Right cardiac atrium (tissue), 5 donors: ENCODE measurements around the gene TGFBR1. TPM values are rescaled to one million over a fixed set of nuclear protein-coding genes. Genes with fewer than 3 reads are reported as not detected.

ENCODE experiments used
- ATAC-seq, 2 donors: fragments of 200-7000 bp; cut with Tn5 transposase; one replicate each; pipeline versions ENCODE4 v1.8.0 to v1.9.1; 2020; ENCODE audit warnings: moderate library complexity in 2 of 2, mild to moderate bottlenecking in 1 of 2
- DNase-seq, 3 donors: peaks; one replicate each; pipeline ENCODE4 v3.0.0-alpha.2; 2020
- H3K27ac ChIP-seq: one replicate; pipeline ENCODE4 v1.5.1; 2013; ENCODE audit warnings: mild to moderate bottlenecking, low read length, control low read depth, moderate library complexity
- H3K27me3 ChIP-seq: one replicate; pipeline ENCODE4 v1.6.1; 2013; ENCODE audit not compliant: control insufficient read depth, insufficient read depth
- H3K4me1 ChIP-seq: one replicate; pipeline ENCODE4 v1.6.1; 2013; ENCODE audit warnings: low read length; ENCODE audit not compliant: control insufficient read depth, insufficient read depth
- H3K4me3 ChIP-seq: one replicate; pipeline ENCODE4 v1.5.1; 2013; ENCODE audit warnings: low read length, control low read depth
- H3K9me3 ChIP-seq: one replicate; pipeline ENCODE4 v1.6.1; 2013; ENCODE audit warnings: low read length; ENCODE audit not compliant: control insufficient read depth
- WGBS: extraction: QIAGEN DNeasy Blood & Tissue Kit; methylation state at CpG from one replicate; pipeline ENCODE4 v1.1.7; 2013; 5-methylcytosine and 5-hydroxymethylcytosine counted together
- intact Hi-C, 4 donors: fragments of 100-400 bp; cut with DNase I; formaldehyde crosslinking; loops; one replicate each; pipeline versions ENCODE4 v1.11.0 to v1.14.0; 2022 to 2023
- polyA plus RNA-seq: library from polyadenylated mRNA; stranded (reverse); fragments of 200-250 nt; gene quantifications from one replicate; pipeline ENCODE4 v1.2.3, GENCODE V29; 2013
- total RNA-seq, 4 donors: library from RNA; stranded (reverse); fragmentation: NEBNext Ultra II Directional; extraction: Animal tissue kit (Norgen Biotek cat#: 25700); gene quantifications; one replicate each; pipeline ENCODE4 v1.2.1, GENCODE V29; 2021
- donor health status: healthy with polysubstance abuse.
- donor health status: DM: no; HTN: yes; CAD: no.
- donor health status: DM: no; HTN: no; CAD: no.
- donor health status: DM: no; HTN: yes; CAD: no; lungs with severe emphysema.
- donor health status: DM: yes; HTN: yes; CAD: no.

TGFBR1 gene
- total and polyA plus RNA-seq, 5 donors, result 4.3 to 25.8 (median 14.5) TPM

DNA sequence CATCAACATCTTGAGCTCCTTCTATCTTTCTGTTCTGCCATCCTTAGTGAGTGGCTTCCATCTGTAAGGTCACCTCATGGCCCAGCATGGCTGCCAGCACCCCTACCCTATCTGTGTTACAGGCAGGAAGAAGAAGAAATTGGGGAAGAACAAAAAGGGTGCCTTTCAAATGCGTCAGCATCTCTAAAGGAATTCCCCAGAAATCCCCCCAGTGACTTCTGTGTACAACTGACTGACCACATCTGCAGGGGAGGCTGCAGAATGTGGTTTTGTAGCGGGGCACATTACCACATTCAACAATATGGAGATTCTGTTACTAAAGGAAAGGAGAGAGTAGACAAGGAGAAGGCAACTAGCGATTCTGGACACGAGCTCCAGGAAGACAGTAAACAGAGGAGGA is 76.7 kb downstream of the TGFBR1 start:
- Histone ChIP-seq H3K4me3 (no peak overlapping the region), H3K9me3 (no peaks in the 10 kb centered on the region), H3K27me3 (no peaks in the 10 kb centered on the region), H3K27ac (no peak overlapping the region), H3K4me1 (no peaks in the 10 kb centered on the region)
- 81% methylated on average over 4 of the region's 4 CpGs for WGBS
- no peak for ATAC-seq
- intact Hi-C loops, result loop anchor here in 1 of 4 donors (10.0 kb wide), 1 partner anchor 633 kb away; no protein-coding TSS in a partner anchor
- DNase-seq, result no peak

GRCh38 chr9:99182356-99182755 is 77.4 kb downstream of the TGFBR1 start:
- Histone ChIP-seq H3K4me1 (no peaks in the 10 kb centered on the region), H3K4me3 (no peak overlapping the region), H3K27me3 (no peaks in the 10 kb centered on the region), H3K27ac (no peak overlapping the region), H3K9me3 (no peaks in the 10 kb centered on the region)
- DNase-seq, result no peak
- no peak for ATAC-seq
- intact Hi-C loops, result loop anchor here in 1 of 4 donors (10.0 kb wide), 1 partner anchor 632 kb away; no protein-coding TSS in a partner anchor
- 91% methylated on average over 3 of the region's 3 CpGs for WGBS

- no peak for DNase-seq
- Histone ChIP-seq H3K9me3 (no peaks in the 10 kb centered on the region), H3K27me3 (no peaks in the 10 kb centered on the region), H3K4me1 (no peaks in the 10 kb centered on the region), H3K4me3 (no peak overlapping the region), H3K27ac (no peak overlapping the region)
- ATAC-seq, result no peak
- 85% methylated on average over 3 of the region's 3 CpGs for WGBS
- intact Hi-C loops, result loop anchor here in 1 of 4 donors (10.0 kb wide), 1 partner anchor 631 kb away; no protein-coding TSS in a partner anchor
These were observed 78.7 kb downstream of the TGFBR1 start for GRCh38 chr9:99183616-99184015.

GRCh38 chr9:99184110-99184474 is 79.2 kb downstream of the TGFBR1 start:
- WGBS, result 45% methylated on average over 10 of the region's 10 CpGs
- peak; percentile 68 to 84 (median 69) for DNase-seq

DNA sequence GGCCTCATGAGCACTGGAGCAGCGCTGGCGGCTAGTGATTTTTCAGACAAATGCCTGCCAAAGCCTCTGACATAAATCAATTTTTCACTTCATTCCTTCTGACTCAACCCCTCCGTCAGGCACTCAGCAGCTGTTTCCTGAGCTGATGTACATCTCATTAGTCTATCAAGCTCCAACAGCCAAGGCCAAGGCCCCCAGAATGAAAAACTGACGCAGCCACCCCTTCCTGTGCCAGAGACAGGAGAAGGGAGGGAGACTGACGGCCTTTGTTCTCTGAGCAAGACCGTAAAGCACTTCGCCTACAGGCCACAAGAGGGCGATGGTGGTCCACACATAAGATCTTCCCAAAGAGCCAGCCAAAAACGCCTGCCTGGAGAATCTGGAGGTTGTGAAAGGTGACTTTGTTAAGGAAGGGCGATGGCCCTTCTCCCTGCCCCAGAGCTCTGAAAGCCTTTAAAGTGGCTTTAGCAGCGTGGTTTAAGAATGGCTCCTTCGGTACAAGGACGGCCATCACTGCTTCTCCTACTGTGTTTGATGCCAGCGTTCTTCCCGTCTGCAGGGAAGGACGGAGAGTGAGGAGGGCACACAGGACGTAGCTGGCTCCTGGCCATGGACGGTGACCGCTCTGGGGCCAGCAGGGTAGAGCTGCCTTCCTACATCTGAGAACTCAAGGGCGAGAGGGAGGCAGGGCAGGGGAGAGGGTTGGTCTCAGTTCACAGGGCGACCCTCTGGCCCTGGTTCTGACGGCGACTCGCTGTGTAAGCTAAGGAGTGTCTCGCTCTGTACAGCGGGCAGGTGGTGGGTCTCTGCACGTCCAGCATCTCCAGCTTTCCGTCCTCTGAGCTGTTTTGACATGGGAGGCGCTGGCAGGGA is 79.8 kb downstream of the TGFBR1 start:
- peak; percentile 90 to 96 (median 92) for DNase-seq
- no peaks in the 10 kb centered on the region for H3K9me3 ChIP-seq
- intact Hi-C loops, result loop anchor here in 1 of 4 donors (10.0 kb wide), 1 partner anchor 630 kb away; no protein-coding TSS in a partner anchor
- H3K4me3 ChIP-seq, result no peak overlapping the region
- H3K4me1 ChIP-seq, result no peaks in the 10 kb centered on the region
- no peaks in the 10 kb centered on the region for H3K27me3 ChIP-seq
- no peak overlapping the region for H3K27ac ChIP-seq
- WGBS, result 27% methylated on average over 29 of the region's 29 CpGs
- ATAC-seq, result peak; percentile 90 to 91

More at GRCh38 chr9:99184110-99184474, 79.2 kb downstream of the TGFBR1 start:
- H3K4me3 ChIP-seq, result no peak overlapping the region
- peak; percentile 52 to 57 for ATAC-seq
- H3K9me3 ChIP-seq, result no peaks in the 10 kb centered on the region
- H3K4me1 ChIP-seq, result no peaks in the 10 kb centered on the region
- intact Hi-C loops, result loop anchor here in 1 of 4 donors (10.0 kb wide), 1 partner anchor 631 kb away; no protein-coding TSS in a partner anchor
- H3K27me3 ChIP-seq, result no peaks in the 10 kb centered on the region
- no peak overlapping the region for H3K27ac ChIP-seq

GRCh38 chr9:99185348-99185632 is 80.4 kb downstream of the TGFBR1 start:
- H3K27ac ChIP-seq, result no peak overlapping the region
- no peak overlapping the region for H3K4me3 ChIP-seq
- DNase-seq (no peak), ATAC-seq (no peak)
- intact Hi-C loops, result loop anchor here in 1 of 4 donors (10.0 kb wide), 1 partner anchor 630 kb away; no protein-coding TSS in a partner anchor
- H3K9me3 ChIP-seq, result no peaks in the 10 kb centered on the region
- WGBS, result 90% methylated on average over 5 of the region's 5 CpGs
- no peaks in the 10 kb centered on the region for H3K4me1 ChIP-seq
- no peaks in the 10 kb centered on the region for H3K27me3 ChIP-seq

GRCh38 chr9:99185934-99186333 is 81.0 kb downstream of the TGFBR1 start:
- ATAC-seq, result no peak
- no peak for DNase-seq
- Histone ChIP-seq H3K9me3 (no peaks in the 10 kb centered on the region), H3K27me3 (no peaks in the 10 kb centered on the region), H3K4me1 (no peaks in the 10 kb centered on the region), H3K27ac (no peak overlapping the region), H3K4me3 (no peak overlapping the region)
- intact Hi-C loops, result loop anchor here in 1 of 4 donors (10.0 kb wide), 1 partner anchor 629 kb away; no protein-coding TSS in a partner anchor
- 95% methylated on average over 5 of the region's 5 CpGs for WGBS

DNA sequence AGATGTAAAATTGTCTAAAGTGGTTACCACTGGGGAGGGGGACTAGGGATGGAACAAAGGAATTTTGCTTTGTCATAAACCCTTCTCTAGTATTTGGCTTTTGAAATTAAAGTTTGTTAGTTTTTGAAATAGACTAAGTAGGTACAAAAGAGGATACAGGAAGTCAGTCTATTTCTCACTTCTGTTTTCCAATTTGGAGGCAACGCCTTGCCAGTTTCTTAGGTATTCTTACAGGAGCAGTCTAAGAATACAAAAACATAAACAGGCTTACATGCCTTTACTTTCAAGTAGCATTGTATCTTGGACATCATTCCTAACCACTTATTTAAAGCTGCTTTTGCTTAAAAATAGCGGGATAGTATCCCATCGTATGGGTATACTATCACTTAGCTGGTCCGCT is 82.4 kb downstream of the TGFBR1 start:
- WGBS, result 84% methylated on average over 4 of the region's 4 CpGs
- Histone ChIP-seq H3K4me1 (no peaks in the 10 kb centered on the region), H3K9me3 (no peaks in the 10 kb centered on the region), H3K27me3 (no peaks in the 10 kb centered on the region), H3K4me3 (no peak overlapping the region), H3K27ac (no peak overlapping the region)
- intact Hi-C loops, result loop anchor here in 1 of 4 donors (10.0 kb wide), 1 partner anchor 627 kb away; no protein-coding TSS in a partner anchor
- DNase-seq (no peak), ATAC-seq (no peak)

GRCh38 chr9:99189186-99189585 is 84.3 kb downstream of the TGFBR1 start:
- H3K4me3 ChIP-seq, result no peak overlapping the region
- intact Hi-C loops, result loop anchor here in 1 of 4 donors (10.0 kb wide), 1 partner anchor 626 kb away; no protein-coding TSS in a partner anchor
- H3K27me3 ChIP-seq, result no peaks in the 10 kb centered on the region
- no peak overlapping the region for H3K27ac ChIP-seq
- H3K9me3 ChIP-seq, result no peaks in the 10 kb centered on the region
- WGBS, result 81% methylated on average over 2 of the region's 2 CpGs
- DNase-seq (no peak), ATAC-seq (no peak)
- no peaks in the 10 kb centered on the region for H3K4me1 ChIP-seq

- Histone ChIP-seq H3K4me3 (no peak overlapping the region), H3K27ac (no peak overlapping the region), H3K9me3 (no peaks in the 10 kb centered on the region), H3K27me3 (no peaks in the 10 kb centered on the region), H3K4me1 (no peaks in the 10 kb centered on the region)
- ATAC-seq (no peak), DNase-seq (no peak)
- intact Hi-C loops, result loop anchor here in 1 of 4 donors (10.0 kb wide), 1 partner anchor 625 kb away; no protein-coding TSS in a partner anchor
- WGBS, result 75% methylated on average over 8 of the region's 8 CpGs
These were observed 85.1 kb downstream of the TGFBR1 start for GRCh38 chr9:99189887-99190596.
